Myometrial cell (primary cell): ENCODE data around the gene EML5. TPM values are rescaled to one million over a fixed set of nuclear protein-coding genes. Genes with fewer than 3 reads are reported as not detected.

Source experiments
- total RNA-seq: library from RNA; depleted of rRNA; stranded (reverse); fragments of >200 nt; gene quantifications from 2 replicates; pipeline ENCODE4 v1.2.3, GENCODE V29; 2015

The EML5 gene
- under 0.01 TPM in 1 of 2 replicates, not detected in the other for total RNA-seq

DNA sequence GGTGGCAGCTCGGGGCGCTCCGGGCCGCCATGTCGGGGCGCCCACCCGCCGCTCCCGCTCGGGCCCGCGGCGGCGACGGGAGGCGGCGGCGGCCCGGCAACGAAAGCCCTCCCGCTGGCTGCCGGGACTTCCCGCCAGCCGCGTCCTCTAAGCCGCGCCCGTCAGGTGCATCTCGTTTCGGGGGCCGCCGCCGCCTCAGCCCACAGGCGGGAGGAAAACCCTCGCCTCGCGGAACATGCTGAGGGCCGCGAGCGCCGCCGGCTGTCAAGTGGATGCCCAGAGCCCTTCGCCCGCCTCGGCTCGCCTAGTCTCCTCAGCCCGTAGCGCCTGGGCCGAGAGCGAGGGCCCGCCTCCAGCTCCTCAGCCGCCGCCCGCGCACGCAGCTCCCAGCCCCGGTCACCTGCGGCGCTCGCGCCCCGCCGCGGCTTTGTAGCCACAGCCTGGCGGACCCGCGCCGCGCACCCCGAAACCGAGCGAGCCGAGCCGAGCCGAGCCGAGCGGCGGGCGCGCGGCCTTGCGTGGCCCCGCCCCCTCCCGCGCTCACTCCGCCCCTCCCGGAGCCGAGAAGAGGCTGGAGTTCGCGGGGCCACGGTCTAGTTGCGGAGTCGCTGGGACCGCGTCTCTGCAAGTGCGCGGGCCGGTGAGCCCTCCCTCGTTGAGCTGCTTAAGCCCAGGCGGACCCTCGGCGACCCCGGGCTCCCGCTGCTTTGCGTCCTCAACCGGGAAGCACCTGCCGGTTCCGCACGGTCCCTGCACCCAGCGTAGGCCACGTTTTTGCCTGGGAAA lies at the start of gene EML5:
TSS of gene EML5 (minus strand) at position 481 of the 786 bp plus-strand sequence. CDS start at position 31, 450 bp downstream.

DNA sequence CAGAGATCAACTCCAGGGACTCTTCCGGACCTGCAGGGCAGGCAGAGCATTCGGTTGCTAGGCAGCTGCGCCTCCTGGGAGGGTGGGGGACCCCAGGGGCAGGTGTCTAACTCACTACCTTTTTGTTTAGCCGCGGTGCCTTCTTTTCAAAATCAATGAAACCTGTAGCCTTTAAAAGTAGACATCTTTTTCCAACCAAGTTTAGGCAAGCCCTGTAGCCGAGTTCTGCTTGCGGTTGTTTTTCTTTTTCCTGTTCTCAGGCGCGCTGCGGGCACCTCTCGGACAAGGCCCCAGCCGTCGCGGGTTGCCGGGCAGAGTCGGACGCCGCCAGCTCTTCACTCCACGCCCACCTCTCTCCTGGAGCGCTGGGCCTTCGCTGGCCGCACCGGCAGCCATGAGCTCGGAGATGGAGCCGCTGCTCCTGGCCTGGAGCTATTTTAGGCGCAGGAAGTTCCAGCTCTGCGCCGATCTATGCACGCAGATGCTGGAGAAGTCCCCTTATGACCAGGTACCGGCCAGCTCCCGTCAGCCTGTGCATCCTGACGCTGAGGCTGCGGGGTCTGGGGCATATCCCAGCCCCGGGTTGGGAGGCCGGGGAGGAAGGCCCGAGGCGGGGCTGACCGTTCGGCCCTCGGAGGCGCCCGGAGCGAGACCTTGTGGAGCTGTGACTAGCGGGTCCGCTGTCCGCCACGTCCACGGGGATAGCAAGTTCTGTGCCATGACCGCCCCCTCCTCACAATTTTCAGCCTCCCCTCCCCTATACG lies 31.7 kb upstream of the EML5 start, which contains the start of gene TTC8:
TSS of gene TTC8 (plus strand) at position 338 of the 764 bp plus-strand sequence. CDS start at position 395, 57 bp downstream.

DNA sequence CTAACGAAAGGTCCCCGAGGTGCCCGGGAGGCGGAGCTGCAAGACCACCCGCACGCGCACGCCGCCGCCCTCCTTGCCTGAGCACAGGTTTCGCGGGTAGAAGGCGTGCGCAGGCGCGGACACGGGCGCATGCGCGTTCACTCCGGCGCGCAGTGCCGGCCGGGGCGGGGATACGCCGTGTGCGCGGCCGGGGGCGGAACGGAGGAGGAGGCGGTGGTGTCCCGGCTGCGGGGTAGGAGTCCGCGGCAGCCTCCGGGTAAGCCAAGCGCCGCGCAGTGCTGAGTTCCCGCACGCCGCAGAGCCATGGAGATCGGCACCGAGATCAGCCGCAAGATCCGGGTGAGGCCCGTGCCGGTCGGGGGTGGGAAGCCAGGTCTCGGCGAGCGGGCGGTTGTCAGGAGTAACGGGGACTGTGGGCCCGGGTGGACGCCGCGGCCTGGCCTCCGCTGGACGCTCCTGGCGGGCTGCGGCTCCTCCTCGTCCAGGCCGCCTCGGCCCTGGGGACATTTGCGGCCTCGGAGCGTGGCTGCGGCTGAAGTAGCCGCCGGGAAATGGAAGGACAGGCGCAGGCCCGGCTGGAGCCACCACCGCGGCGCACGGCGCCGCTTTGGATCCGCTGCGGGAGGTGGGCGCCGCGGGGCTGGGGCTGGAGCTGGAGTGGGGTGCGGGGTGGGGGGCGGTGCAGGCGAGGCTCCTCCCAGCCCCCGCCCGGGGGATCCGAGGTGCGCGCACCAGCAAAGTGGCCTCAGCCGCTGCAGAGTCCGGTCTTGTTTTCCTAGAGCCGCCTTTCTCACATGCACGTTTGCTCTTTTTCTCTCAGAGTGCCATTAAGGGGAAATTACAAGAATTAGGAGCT lies 229.7 kb downstream of the EML5 start, which contains the start of gene ZC3H14:
TSS of gene ZC3H14 (plus strand) at position 207 of the 856 bp plus-strand sequence. CDS start at position 304, 97 bp downstream.

Other genes with a start within 250 kb of the EML5 start
- 5.2 and 10.1 TPM in 2 replicates for gene PTPN21, start 237.9 kb downstream of the EML5 start, total RNA-seq
- 34.6 and 46.1 TPM in 2 replicates for gene ZC3H14, start 229.9 kb downstream of the EML5 start, total RNA-seq
- gene TTC8, start 31.7 kb upstream of the EML5 start, total RNA-seq, result 31.5 and 37.2 TPM in 2 replicates